ENCODE results near the gene GPR78.

GPR78 gene

GRCh38 chr4:8601086-8601485 is 20.9 kb downstream of the GPR78 start:
- DNase-seq: no peak

- no peak for DNase-seq
Observed at GRCh38 chr4:8601556-8601955, 21.4 kb downstream of the GPR78 start.

- no peak for DNase-seq
Observed at GRCh38 chr4:8602686-8603430, 22.7 kb downstream of the GPR78 start.

GRCh38 chr4:8603931-8604330 is 23.7 kb downstream of the GPR78 start:
- DNase-seq: no peak

- DNase-seq: no peak
Observed at GRCh38 chr4:8605289-8605688, 25.1 kb downstream of the GPR78 start.

GRCh38 chr4:8606476-8606875 is 26.3 kb downstream of the GPR78 start:
- no peak for DNase-seq

- DNase-seq: no peak
Observed at GRCh38 chr4:8606966-8607365, 26.8 kb downstream of the GPR78 start.

GRCh38 chr4:8607603-8608481 is 27.6 kb downstream of the GPR78 start:
- peak; percentile 32 for DNase-seq

GRCh38 chr4:8608714-8609391 is 28.7 kb downstream of the GPR78 start:
- DNase-seq: no peak

GRCh38 chr4:8609406-8609805 is 29.2 kb downstream of the GPR78 start:
- no peak for DNase-seq

GRCh38 chr4:8609824-8610350 is 29.7 kb downstream of the GPR78 start:
- no peak for DNase-seq

GRCh38 chr4:8610858-8611616 is 30.8 kb downstream of the GPR78 start:
- no peak for DNase-seq

- DNase-seq: no peak
Observed at GRCh38 chr4:8612646-8613045, 32.5 kb downstream of the GPR78 start.

GRCh38 chr4:8613421-8614364 is 33.5 kb downstream of the GPR78 start:
- no peak for DNase-seq

GRCh38 chr4:8614365-8615193 is 34.4 kb downstream of the GPR78 start:
- no peak for DNase-seq

- no peak for DNase-seq
Observed at GRCh38 chr4:8615366-8615765, 35.2 kb downstream of the GPR78 start.

GRCh38 chr4:8615921-8616787 is 36.0 kb downstream of the GPR78 start:
- DNase-seq: no peak

- no peak for DNase-seq
Observed at GRCh38 chr4:8616831-8617230, 36.6 kb downstream of the GPR78 start.

GRCh38 chr4:8617486-8618040 is 37.4 kb downstream of the GPR78 start:
- DNase-seq: no peak
